DMS79 treated with DMSO at 0.1 percent for 48 hours (cell line): ENCODE data around the gene INHBB.
A peak's percentile ranks its signal among the peaks of the same experiment; 100 is the strongest.
"Not testable (repeated sequence)": the region's sequence is repeated elsewhere in the genome, so short reads cannot be mapped to it uniquely, and the experiment has no call there.

ENCODE experiments used
- DNase-seq: peaks from one replicate; lab custom pipeline; 2025; lab: John Stamatoyannopoulos, UW

The INHBB gene

DNA sequence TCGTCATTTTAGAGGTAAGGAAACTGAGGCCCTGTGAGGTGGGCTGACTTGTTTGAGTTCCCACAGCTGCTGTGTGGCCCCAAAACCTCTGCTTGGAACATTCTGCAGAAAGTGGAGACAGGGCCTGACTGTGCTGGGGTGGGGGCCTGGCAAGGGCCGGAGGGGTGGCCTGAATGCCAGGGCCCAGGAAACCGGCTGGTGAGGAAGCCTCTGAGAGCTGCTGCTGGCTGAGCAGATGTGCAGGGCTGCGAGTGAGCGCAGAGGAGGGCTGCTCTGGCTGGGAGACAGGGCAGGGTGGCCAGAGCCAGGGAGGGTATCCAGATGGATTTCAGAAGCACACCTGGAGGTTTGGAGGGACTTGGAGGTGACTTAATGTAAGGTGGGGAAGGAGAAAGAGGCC lies 29.9 kb upstream of the INHBB start:
- no peak for DNase-seq

DNA sequence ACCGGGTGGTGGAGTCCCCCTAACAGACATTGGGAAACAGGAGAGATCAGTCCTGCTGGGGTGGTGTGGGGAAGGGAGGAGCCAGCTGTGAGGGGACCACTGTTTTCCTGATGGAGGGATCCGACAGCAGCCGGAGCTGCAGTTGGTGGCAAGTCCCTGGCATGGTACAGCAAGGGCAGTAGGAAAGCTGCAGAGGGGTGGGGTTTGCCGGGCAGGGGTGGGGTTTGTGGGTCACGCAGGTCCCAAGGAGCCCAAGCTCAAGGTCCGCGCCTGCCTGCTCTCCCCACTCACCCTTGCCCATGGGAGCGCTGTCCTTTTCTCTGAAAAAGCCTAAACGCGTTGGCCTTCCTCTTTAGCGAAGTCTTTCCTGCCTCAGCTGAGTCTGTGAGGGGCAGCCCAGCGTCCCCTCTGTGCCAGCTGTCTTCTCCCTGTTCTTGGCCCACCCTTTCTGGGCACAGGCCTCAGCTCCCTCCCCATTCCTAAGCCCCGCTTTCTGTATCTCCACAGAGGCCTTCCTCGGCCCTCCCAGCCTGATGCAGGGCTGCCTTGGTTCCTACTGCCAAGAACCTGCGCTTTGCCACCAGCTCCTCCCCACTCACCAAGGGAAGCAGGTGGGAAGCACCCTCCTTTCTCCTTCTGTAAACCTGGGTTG lies 29.3 kb upstream of the INHBB start:
- no peak for DNase-seq

DNA sequence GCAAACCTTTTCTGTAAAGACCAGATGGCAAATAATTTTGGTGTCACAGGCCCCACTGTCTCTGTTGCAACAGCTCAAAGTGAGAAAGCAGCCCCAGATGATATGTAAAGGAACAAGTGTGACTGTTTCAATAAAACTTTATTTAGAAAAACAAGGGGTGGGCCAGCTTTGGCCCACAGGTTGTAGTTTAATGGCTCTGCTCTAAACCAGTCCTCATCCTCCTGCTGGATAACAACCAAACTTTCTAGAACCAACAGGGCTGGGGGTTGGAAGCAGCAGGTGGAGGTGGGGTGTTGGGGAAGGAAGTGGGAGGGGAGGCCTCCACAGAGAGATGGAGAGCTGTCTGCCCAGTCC lies 28.8 kb upstream of the INHBB start:
- no peak for DNase-seq

DNA sequence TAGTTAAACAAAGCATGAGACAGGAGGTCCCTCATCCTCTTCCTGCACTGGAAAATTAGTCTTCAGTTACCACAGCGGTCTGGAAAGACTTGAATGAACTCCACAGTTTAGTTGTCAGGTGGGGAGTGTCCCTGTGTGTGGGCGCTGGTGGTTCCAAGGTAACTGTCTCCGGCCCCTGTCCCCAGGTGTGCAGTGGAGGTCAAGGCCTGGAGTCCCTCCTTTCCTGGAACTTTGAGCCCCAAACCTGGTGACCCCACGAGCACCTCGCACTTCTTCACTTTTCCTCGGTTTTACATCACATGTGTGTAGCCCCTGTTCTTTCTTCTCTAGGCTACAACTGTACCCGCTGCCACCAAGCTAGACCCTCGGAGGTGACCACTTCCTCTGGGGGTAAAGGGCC lies 28.0 kb upstream of the INHBB start:
- no peak for DNase-seq

DNA sequence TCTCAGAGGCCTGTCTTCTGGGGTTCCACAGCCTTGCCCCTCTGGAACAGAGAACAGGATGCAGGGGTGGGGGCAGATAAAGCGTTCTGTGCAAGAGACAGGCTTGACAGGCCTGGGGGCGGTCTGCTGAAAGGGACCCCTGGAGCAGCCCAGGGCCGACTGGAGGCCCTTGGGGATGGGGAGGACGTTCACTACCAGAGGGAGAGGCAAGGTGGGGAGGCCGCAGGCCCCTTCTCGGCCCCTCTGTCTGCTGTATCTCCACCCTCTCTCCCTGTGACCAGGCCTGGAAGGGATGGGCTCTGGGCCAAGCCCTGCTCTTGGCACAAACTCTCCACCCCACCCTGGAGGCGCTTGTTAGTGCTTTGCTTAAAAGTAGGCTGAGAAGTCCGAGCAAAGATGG lies 27.3 kb upstream of the INHBB start:
- DNase-seq: peak; percentile 25

DNA sequence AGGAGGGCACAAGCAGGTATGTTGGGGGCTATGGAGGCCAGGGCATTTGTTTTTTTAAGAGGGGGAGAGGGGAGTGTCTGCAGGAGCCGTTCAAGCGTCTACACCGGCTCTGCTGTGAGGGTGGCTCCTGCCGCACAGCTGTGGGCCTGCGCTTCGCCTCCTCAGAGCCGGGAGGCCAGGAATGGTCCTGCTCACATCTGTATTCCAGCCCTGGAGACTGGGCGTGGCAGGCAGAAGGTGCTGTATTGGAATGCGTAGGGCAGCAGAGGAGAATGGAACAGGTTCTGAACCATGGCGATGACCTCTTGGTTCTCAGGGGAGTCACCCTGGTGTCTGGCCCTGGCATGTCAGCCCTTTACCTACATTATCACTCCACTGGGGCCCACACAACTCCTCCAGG lies 26.8 kb upstream of the INHBB start:
- DNase-seq: no peak

DNA sequence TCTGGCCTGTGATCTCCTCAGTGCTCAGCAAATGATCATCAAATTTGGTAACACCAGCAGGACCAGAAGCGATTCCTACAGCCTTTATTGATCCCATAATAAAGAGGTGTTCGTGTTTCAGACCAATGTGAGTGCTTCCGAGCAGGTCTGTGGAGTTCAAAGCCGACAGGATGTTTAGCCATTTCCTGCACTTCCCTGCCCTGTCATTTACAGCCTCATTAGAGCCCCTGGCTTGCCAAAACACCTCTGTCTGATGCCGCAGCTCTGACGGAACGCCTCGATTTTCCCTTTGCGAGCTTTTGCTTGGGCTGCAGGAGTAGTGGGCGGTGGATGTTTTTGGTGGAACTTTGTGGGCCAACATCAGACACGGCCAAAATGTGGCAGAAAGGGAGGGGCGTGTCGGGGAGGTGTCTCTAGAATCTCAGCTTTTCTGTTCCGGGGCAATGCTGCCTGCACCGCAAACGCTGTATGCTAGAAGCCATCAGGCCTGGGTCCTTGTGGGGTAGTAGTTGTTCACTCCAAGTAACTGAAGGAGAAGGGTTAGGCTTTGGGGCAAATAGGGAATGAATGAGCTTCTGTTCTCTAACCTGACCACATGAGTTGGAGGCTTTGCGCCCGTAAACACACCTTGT lies 26.1 kb upstream of the INHBB start:
- no peak for DNase-seq

DNA sequence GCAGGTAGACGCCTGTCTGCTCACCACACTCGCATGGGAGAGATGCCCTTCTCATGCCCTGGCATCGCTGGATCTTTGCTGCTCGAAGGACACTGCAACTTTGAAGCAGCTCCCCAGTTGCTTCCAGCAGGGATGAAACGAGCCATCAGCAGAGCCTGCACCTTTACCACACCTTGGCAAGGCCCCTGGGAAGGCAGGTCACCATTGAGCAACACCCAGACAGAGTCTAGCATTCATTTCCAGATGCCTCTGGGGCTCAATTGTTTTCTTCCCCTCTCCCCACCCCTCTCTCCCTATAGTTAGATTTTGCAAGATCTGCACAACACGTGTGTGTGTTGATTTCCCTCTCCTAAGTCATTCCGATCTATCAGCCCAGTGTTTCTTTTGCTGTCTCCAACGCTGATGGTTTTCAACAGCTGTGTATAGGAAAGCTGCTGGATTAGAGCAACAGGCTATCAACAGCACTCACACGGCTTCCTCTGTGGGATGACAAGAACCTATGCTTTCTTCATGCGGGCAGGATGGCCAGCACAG lies 25.6 kb upstream of the INHBB start:
- no peak for DNase-seq

DNA sequence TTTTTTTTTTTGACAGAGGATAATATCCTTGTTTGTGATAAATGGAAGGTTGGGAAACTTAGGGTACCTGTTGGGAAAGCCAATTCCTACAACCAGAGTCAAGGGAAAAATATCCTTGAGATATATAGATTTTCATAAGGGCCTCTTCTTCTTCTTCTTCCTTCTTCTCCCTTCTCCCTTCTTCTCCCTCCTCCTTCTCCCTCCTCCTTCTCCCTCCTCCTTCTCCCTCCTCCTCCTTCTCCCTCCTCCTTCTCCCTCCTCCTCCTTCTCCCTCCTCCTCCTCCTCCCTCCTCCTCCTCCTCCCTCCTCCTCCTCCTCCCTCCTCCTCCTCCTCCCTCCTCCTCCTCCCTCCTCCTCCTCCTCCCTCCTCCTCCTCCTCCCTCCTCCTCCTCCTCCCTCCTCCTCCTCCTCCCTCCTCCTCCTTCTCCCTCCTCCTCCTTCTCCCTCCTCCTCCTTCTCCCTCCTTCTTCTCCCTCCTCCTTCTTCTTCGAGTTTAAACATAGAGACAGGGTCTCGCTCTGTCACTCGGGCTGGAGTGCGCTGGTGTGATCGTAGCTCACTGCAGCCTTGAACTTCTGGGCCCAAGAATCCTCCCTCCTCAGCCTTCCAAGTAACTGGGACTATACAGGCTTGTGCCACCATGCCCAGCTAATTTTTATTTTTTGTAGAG lies 24.9 kb upstream of the INHBB start:
- DNase-seq: not testable (repeated sequence)

DNA sequence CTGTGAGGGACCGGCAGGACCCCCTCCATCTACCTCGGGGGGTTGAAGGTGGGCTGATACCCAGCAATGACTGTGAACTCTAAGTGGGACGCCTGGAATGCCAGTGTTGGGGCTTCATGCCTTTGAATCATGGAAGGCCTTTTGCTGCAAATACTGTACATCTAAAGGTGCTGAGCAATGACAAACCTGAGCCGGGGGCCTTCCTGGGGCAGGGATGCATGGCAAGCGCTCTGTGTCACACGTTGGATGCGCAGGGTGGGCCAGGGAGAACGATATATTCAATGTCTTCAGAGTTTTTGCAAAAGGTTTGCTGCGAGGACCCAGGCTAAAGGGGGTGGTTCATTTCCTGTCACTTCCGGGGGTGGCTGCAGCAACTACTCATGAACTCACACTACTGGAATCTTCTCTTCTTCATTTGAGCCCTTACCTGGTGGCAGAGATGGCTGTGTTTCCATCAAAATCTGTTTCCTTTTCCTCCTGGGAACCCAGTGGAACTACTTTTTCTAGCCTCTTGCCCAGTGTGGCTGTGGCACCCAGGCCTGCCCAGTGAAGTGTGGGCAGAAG lies 24.1 kb upstream of the INHBB start:
- DNase-seq: no peak

DNA sequence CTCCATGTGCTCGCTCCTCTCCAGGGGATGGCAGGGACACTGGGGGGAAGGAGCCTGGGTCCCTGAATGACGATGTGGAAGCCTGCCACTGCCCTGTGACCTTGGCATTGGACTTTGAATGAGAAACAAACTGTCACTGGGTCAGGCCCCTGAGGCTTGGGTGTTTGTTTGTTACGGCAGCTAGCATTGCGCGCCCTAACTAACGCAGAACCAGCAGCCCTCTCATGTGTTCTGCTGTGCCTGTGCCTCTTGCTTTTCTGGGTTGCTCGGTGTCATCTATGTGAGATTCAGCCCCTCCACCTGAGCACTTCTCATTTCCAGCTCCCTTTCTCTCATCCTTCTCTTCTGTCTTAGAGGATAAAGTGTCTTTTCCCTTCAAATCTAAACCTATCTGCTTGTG lies 23.6 kb upstream of the INHBB start:
- DNase-seq: no peak

DNA sequence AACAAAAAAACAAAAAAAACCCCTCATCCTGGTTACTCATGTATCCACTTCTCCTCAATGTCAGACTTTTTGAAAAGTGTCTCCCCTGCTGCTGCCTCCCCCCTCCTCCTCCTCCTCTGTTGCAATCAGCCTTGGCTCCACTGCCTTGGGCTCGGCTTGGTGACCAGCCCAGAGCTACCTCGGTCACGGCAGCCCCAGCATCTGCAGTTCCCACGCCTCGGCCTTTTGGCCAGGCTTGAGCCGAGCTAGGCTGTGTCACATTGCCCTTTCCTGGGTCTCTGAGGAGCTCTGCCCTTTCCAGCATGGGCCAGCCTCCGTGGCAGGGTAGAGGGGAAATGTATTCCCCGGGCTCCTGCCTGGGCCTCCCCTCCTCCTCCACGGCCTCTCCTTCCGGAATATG lies 22.7 kb upstream of the INHBB start:
- no peak for DNase-seq

DNA sequence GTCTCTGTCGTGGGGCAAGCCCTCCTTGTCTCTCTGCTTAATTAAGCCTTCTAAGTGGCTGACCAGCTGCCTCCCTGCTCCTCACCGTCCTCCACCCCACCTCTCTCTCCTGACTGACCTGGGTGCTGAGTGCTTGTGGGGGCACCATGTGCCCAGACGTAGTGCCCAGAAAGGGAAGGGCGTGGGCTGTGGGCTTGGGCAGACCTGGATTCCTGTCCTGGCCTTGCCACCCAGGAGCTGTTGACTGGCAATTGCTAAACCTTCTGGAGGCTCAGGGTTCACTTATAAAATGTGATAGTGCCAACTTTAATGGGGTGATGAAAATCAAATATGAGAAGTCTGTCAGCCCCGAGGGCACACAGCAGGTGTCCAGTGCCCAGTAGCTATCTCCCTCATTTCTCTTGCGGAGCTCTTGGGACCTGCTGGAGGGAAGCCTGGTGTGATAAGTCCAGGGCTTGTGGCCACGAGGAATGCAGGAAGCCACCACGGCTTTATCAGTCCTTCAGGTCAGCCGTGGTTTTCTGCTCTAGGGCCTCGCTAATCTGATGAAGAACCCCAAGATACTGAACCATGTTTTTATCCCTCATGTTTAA lies 22.0 kb upstream of the INHBB start:
- DNase-seq: no peak

DNA sequence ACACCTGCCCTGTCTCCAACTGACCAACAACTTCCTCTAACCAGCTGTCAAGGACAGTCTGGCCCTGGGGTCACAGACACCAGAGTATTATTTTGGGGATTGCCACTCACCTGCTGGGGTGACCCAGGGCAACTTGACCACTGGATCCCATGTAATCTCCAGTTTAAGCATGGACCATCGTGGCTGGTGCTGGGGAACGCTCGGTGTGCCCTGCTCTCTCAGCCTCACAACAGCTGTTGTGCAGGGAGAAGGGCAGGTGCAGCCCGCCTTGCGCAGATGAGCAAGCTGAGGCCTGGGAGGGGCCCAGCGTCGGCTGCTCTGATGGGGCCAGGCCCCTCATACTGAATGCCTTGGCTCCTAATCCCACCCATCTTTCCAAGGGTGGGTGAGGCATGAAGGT lies 21.0 kb upstream of the INHBB start:
- DNase-seq: no peak

DNA sequence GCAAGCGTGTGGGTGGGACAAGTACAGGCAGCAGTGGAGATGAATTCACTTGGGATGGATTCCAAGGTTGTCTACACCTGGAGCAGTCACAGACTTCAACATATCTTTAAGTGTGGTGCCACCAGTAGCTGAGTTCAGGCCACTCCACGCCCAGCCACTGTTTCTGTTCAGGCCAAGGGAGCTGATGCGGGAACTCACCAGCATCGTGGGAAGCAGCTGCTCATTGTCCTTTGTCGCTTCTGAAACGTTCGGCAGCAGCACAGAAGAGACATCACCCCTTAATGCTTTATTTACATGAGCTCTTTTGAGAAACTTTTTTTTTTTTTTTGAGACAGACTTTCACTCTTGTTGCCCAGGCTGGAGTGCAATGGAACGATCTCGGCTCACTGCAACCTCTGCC lies 19.9 kb upstream of the INHBB start:
- no peak for DNase-seq

DNA sequence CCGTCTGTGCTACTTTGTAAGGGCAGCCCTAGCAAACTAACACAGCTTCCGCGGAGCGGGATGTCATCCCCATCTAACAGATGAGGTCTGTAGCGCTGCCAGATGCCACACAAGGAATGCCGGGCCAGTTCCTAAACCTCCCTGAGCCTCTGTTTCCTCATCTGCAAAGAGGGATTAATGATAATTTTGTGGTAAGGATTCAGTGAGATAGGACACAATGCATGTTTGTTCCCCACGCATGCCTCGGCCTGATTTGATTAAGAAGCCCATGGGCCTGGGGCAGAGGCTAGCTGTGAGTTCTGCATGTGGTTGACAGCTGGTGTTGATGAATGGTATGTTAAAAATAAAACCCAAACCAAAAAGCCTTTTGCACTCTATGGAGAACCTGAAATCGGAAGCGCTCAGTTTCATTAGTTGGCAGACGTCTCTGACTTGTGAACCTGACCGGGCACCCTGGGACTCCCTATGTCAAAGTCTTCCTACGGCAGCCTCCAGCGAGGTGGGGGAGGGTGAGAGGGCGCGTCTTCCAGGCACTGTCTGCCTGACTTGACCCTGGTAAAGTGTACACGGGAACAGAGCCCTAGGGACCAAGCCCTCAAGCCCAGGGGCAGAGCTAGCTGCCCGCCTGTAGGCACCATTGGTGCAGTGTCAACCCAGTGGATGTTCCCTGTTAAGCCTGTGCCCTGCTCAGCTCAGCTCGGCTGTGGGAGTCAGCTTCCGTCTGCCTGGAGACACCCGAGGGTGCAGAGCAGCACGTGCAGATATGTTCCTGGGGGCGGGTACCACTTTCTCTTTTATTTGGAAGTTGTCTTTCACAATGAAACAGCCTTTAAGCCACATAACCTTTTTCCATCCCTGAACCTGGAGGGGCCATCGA lies 14.8 kb upstream of the INHBB start:
- no peak for DNase-seq

DNA sequence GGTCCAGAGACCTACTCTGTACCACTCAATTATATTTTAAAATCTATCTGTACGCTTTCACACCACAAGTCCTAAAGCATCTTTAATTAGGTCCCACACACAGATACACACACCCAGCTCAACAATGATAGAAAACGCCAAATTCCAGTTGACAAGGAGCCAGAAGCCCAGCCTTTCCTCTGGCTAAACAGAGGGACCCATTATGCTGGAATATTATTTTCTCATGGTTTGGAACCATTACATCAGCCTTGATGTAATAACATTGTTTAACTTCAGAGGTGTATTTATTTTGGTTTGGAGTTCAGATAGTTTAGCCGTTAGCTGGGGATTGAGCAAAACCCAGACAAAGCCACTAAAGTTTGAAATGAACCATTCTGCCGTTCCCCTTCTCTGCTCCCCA lies 14.0 kb upstream of the INHBB start:
- DNase-seq: no peak

DNA sequence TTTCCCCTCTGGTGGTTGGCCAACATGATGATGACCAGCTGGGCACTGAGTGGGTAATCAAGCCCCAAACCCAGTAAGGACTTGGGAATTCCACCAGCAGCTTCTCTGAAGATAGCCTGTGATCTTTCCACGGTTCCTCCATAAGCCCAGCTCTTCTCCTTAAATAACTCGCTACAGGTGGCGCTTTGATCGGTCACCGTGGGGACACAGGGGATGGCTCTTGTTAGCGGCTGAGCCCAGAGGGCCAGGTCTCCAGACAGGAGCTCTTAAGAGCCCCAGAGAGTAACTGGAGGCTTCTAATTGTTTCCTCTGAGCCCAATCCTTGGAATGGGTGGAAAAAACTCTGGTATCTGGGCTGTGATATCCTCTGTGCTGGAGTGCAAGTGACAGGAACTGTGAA lies 13.6 kb upstream of the INHBB start:
- DNase-seq: no peak

DNA sequence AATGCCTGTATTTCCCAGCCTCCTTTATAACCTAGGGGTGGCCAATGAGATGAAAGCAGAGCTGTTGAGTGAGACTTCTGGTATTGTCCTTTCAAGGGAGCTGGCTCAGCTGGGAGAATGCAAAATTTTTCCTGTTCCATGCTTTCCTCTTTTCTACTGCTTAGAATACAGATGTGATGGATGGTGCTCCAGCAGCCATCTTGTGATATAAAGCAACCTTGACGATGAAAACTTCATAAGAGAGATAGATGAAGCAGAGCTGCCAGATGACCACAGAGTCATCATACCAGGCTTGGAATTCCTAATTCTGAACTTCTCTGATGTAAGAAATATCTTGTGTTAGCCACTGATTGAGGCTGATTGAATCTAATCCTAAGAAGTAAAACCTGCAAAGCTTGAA lies 11.9 kb upstream of the INHBB start:
- DNase-seq: no peak

DNA sequence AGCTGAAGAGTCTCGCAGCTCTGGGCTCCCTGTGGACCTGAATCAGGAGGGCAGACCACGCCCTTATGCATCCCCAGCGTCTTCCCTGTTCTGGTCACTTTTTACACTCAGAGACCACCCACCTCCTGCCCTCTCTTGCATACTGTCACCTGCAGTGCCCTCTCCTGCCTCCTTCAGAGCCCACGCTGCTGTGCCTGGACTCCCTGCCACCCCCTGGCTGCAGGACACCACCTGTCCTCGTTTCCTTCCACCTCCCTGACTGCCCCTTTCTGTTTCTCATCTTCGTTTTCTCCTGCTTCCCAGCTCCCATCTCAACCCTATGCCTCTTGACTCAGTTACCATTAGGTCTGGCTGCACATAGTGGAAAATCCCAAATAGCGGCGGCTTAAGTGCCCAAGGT lies 9.2 kb upstream of the INHBB start:
- no peak for DNase-seq

DNA sequence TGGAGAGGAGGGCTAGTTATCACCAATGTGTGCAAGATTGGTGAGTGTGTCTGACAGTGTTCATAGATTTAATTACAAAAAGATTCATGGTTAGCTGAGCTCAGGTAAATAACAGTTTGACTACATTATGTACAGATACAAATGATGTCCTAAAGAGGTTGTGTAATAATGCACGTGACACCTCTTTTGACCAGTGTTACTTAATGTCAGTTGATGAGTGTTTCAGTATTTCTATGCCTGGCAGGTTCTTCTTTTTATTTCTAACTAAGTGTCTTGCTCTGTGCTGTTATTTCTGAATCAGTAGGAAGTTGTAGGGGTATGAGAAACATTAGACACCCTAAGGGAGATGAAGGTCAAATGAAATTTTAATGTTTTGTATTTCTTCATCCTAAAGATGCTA lies 7.9 kb upstream of the INHBB start:
- no peak for DNase-seq

DNA sequence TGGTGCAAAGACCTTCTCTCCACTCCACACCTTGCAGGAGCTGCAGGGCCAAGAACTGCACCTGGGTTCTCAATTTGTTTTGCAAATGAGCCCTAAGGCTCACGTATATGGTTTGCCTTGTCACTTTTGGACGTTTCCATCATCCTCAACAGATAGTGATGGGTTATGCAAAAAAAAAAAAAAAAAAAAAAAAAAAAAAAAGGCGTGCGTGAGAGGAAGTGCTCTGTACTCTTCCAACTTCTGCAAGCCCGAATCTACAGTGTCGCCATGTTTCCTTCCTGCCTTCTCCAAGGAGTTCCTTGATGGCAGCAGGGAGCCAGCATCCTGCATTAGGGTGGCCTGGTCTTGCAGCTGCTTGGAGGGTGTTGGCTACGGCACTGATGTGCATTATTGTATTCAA lies 4.0 kb upstream of the INHBB start:
- DNase-seq: no peak
